Common myeloid progenitor, CD34-positive (primary cell): ENCODE measurements around the gene ILF2.
"Not testable (repeated sequence)": the region's sequence is repeated elsewhere in the genome, so short reads cannot be mapped to it uniquely, and the experiment has no call there.

Experiments used
- CTCF ChIA-PET: fragments of 350-600 bp; sonication (Branson Sonifier 250); formaldehyde crosslinking; loops from one replicate; lab custom pipeline; 2021; ENCODE audit warnings: antibody characterized with exemption; lab: Charles Lee
- POLR2A ChIA-PET: fragments of 350-600 bp; sonication (Branson Sonifier 250); formaldehyde crosslinking; loops from one replicate; lab custom pipeline; 2021; ENCODE audit warnings: antibody characterized with exemption; lab: Charles Lee
- DNase-seq, 3 donors: peaks; one replicate each; pipeline versions ENCODE4 v3.0.0 to v3.0.0-alpha.2; 2013
- H3K27ac ChIP-seq, 2 experiments: 1 replicate in 1 of 2; 2 replicates in 1 of 2; pipeline ENCODE4 v1.7.0; 2013; ENCODE audit warnings: inconsistent platforms in 2 of 2, low read length in 2 of 2, mild to moderate bottlenecking in 2 of 2, low read depth in 1 of 2, moderate library complexity in 1 of 2; ENCODE audit not compliant: severe bottlenecking in 2 of 2, insufficient read depth in 1 of 2, poor library complexity in 1 of 2
- H3K27me3 ChIP-seq, 5 experiments: replicated peaks in 2 of 5; 1 replicate in 3 of 5; 2 replicates in 2 of 5; pipeline versions ENCODE4 v1.6.1 to v1.7.0; 2013; ENCODE audit warnings: low read length in 4 of 5, mild to moderate bottlenecking in 2 of 5, moderate library complexity in 2 of 5, inconsistent platforms in 1 of 5; ENCODE audit not compliant: insufficient read depth in 5 of 5, control insufficient read depth in 4 of 5
- H3K36me3 ChIP-seq, 4 experiments: 1 replicate in 2 of 4; 2 replicates in 2 of 4; pipeline versions ENCODE4 v1.6.1 to v1.7.0; 2013; ENCODE audit warnings: low read length in 3 of 4, control low read depth in 1 of 4, mild to moderate bottlenecking in 1 of 4; ENCODE audit not compliant: control insufficient read depth in 4 of 4, insufficient read depth in 4 of 4
- H3K4me1 ChIP-seq, 4 experiments: 1 replicate in 3 of 4; 2 replicates in 1 of 4; pipeline versions ENCODE4 v1.6.1 to v1.7.1; 2013; ENCODE audit warnings: low read length in 3 of 4, mild to moderate bottlenecking in 3 of 4, control low read depth in 1 of 4, inconsistent platforms in 1 of 4, moderate library complexity in 1 of 4; ENCODE audit not compliant: control insufficient read depth in 4 of 4, insufficient read depth in 4 of 4; ENCODE audit errors: control extremely low read depth in 1 of 4
- H3K4me3 ChIP-seq, 7 experiments: 1 replicate in 4 of 7; 2 replicates in 3 of 7; pipeline versions ENCODE4 v1.5.1 to v1.7.0; 2013; ENCODE audit warnings: mild to moderate bottlenecking in 7 of 7, low read length in 6 of 7, moderate library complexity in 6 of 7, inconsistent platforms in 2 of 7, low read depth in 2 of 7, control low read depth in 1 of 7; ENCODE audit not compliant: insufficient read depth in 4 of 7, control insufficient read depth in 1 of 7; ENCODE audit errors: extremely low read depth in 1 of 7
- H3K9me3 ChIP-seq, 5 experiments: 1 replicate in 4 of 5; 2 replicates in 1 of 5; pipeline versions ENCODE4 v1.6.1 to v1.7.1; 2013; ENCODE audit warnings: low read length in 4 of 5, mild to moderate bottlenecking in 2 of 5, inconsistent platforms in 1 of 5, low read depth in 1 of 5, moderate library complexity in 1 of 5; ENCODE audit not compliant: control insufficient read depth in 4 of 5, insufficient read depth in 2 of 5; ENCODE audit errors: control extremely low read depth in 1 of 5
- WGBS: methylation state at CpG from one replicate; pipeline ENCODE4 v1.1.5; 2013; ENCODE audit not compliant: insufficient coverage; 5-methylcytosine and 5-hydroxymethylcytosine counted together

ILF2 gene

GRCh38 chr1:153646672-153647345, 24.0 kb downstream of the ILF2 start:
- no peak overlapping the region for H3K27ac ChIP-seq
- H3K4me1 ChIP-seq: peaks cover 0 to 7% (median 2%) of the 10 kb centered on the region in 4 experiments
- POLR2A ChIA-PET: interaction anchor here (2.2 kb wide), 1 partner anchor 13 kb away, joined by 9 read pairs; the partner anchor contains the start of gene CHTOP
- H3K9me3 ChIP-seq: no peaks in the 10 kb centered on the region
- CTCF ChIA-PET: interaction anchor here (2.0 to 2.7 kb wide), 2 partner anchors 11 to 19 kb away, joined by 7 to 10 read pairs; partner anchors contain the start of genes S100A1 and S100A13
- H3K36me3 ChIP-seq: peaks cover 13 to 55% (median 40%) of the 10 kb centered on the region in 4 experiments
- no peak for DNase-seq
- no peaks in the 10 kb centered on the region for H3K27me3 ChIP-seq
- no peak overlapping the region for H3K4me3 ChIP-seq
- 89% methylated on average over 4 of the region's 5 CpGs for WGBS

- ChIA-PET CTCF (interaction anchor here (0.9 to 3.3 kb wide), 7 partner anchors 9 to 73 kb away, joined by 3 to 15 read pairs (median 8); partner anchors contain the start of genes CHTOP, S100A1 and S100A13), POLR2A (no interaction called here)
- H3K36me3 ChIP-seq: peaks cover 17 to 85% (median 55%) of the 10 kb centered on the region in 4 experiments
- H3K27ac ChIP-seq: peak overlapping the region in 1 of 2 experiments; percentile 37
- no peaks in the 10 kb centered on the region for H3K9me3 ChIP-seq
- H3K4me1 ChIP-seq: no peaks in the 10 kb centered on the region
- H3K4me3 ChIP-seq: no peak overlapping the region
- no peaks in the 10 kb centered on the region for H3K27me3 ChIP-seq
- no peak for DNase-seq
Measured at GRCh38 chr1:153643816-153644215, 27.0 kb downstream of the ILF2 start.

GRCh38 chr1:153643100-153643499, 27.7 kb downstream of the ILF2 start:
- Histone ChIP-seq H3K9me3 (no peaks in the 10 kb centered on the region), H3K27me3 (no peaks in the 10 kb centered on the region), H3K4me1 (no peaks in the 10 kb centered on the region), H3K4me3 (no peak overlapping the region), H3K36me3 (peaks cover 17 to 92% (median 62%) of the 10 kb centered on the region in 4 experiments), H3K27ac (peak overlapping the region in 1 of 2 experiments; percentile 19)
- DNase-seq: no peak
- no CpG with 5 or more reads among the region's 11 CpGs for WGBS
- ChIA-PET POLR2A (interaction anchor here (1.1 kb wide), 1 partner anchor 9 kb away, joined by 6 read pairs; the partner anchor contains the start of gene CHTOP), CTCF (interaction anchor here (0.8 to 3.3 kb wide), 9 partner anchors 9 to 73 kb away, joined by 3 to 15 read pairs (median 4); partner anchors contain the start of genes CHTOP, S100A1 and S100A13)

GRCh38 chr1:153642161-153642560, 28.6 kb downstream of the ILF2 start:
- H3K36me3 ChIP-seq: peaks cover 20 to 98% (median 67%) of the 10 kb centered on the region in 4 experiments
- no peak overlapping the region for H3K4me3 ChIP-seq
- WGBS: 93% methylated on average over 6 of the region's 11 CpGs
- CTCF ChIA-PET: interaction anchor here (1.6 kb wide), 1 partner anchor 34 kb away, joined by 8 read pairs; no protein-coding TSS in a partner anchor
- POLR2A ChIA-PET: no interaction called here
- no peaks in the 10 kb centered on the region for H3K27me3 ChIP-seq
- H3K9me3 ChIP-seq: no peaks in the 10 kb centered on the region
- DNase-seq: no peak
- no peaks in the 10 kb centered on the region for H3K4me1 ChIP-seq
- H3K27ac ChIP-seq: peak overlapping the region in 1 of 2 experiments; percentile 47

- Histone ChIP-seq H3K9me3 (no peaks in the 10 kb centered on the region), H3K27me3 (no peaks in the 10 kb centered on the region), H3K36me3 (peaks cover 30 to 98% (median 74%) of the 10 kb centered on the region in 4 experiments), H3K4me3 (no peak overlapping the region), H3K4me1 (peaks cover 0 to 3% (median 1%) of the 10 kb centered on the region in 4 experiments), H3K27ac (no peak overlapping the region)
- WGBS: 100% methylated on average over 2 of the region's 6 CpGs
- ChIA-PET POLR2A (no interaction called here), CTCF (interaction anchor here (1.2 to 1.5 kb wide), 2 partner anchors 12 to 13 kb away, joined by 3 to 4 read pairs; partner anchors contain the start of genes S100A1 and S100A13)
- DNase-seq: no peak
Measured at GRCh38 chr1:153640861-153641260, 29.9 kb downstream of the ILF2 start.

GRCh38 chr1:153640213-153640612, 30.6 kb downstream of the ILF2 start:
- POLR2A ChIA-PET: interaction anchor here (1.2 kb wide), 1 partner anchor 18 kb away, joined by 3 read pairs; the partner anchor contains the start of gene SNAPIN
- H3K27me3 ChIP-seq, DNase-seq, H3K4me3 ChIP-seq, H3K4me1 ChIP-seq, H3K9me3 ChIP-seq, H3K27ac ChIP-seq: not testable (repeated sequence)
- 96% methylated on average over 2 of the region's 5 CpGs for WGBS
- CTCF ChIA-PET: interaction anchor here (0.7 to 1.5 kb wide), 4 partner anchors 12 to 100 kb away, joined by 3 read pairs; partner anchors contain the start of gene S100A5
- H3K36me3 ChIP-seq: peaks cover 28 to 92% (median 69%) of the 10 kb centered on the region in 4 experiments
